SH-SY5Y (cell line): Measurements from ENCODE around the gene MYCN.

Source experiments
- GATA2 ChIP-seq: IDR thresholded peaks from 2 replicates; pipeline ENCODE4 v1.6.1; 2011; ENCODE audit warnings: mild to moderate bottlenecking, low read depth, low read length
- GATA3 ChIP-seq: IDR thresholded peaks from 2 replicates; pipeline ENCODE4 v1.6.1; 2011; ENCODE audit warnings: low read depth, mild to moderate bottlenecking, low read length, moderate library complexity

DNA sequence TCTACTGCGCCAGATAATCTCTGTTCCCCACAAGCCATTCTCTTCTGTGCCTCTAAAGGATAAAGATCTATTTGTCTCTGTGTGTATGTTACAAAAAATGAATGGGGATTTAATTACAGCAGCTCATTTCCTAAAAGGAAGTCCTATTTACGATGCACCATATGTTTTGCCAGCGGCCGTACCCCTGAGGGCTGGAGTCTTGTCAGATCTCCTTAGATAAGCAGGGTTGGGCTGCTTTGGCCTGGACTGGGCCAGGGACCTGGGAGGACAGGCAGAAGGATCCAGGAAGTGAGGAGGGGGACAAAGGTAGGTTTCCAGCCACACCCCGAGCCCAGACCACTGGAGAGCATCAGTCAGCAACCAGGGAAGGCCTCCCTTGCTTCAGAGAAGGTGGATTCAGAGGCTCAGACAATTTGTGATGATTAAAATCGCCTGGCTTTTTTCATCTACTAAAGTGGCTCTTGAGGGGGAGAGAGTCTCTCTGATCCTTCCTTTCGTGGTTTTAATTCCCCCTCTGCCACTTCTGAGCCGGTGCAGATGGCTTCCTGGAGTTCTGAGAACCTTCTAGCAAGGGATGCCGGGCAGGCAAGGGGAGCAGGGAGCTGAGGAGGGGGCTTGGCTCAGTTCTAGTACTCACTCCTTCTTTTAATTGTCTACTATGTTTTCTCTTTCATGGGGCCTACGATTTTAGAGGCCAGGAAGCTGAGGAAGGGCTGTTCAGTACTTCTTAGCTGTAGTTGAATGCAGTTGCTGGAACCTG, 42.1 kb downstream of the MYCN start:
- TF ChIP-seq GATA2 (peak; percentile 99), GATA3 (peak; percentile 96)
